Fibroblast of lung (primary cell): ENCODE data around the gene COMT. TPM values are rescaled to one million over a fixed set of nuclear protein-coding genes. Genes with fewer than 3 reads are reported as not detected.

Experiments
- DNase-seq, 2 donors: peaks; one replicate each; pipeline versions ENCODE4 v3.0.0 to v3.0.0-alpha.2; 2010; ENCODE audit warnings: low read depth in 2 of 2
- H2AFZ ChIP-seq: 2 replicates; pipeline ENCODE4 v1.5.1; 2012; ENCODE audit warnings: low read length, control low read depth, inconsistent platforms
- H3K27ac ChIP-seq: 2 replicates; pipeline ENCODE4 v1.5.1; 2011; ENCODE audit warnings: low read length, control low read depth; ENCODE audit not compliant: insufficient read depth
- H3K27me3 ChIP-seq: 2 replicates; pipeline ENCODE4 v1.5.1; 2011; ENCODE audit warnings: mild to moderate bottlenecking, low read length; ENCODE audit not compliant: control insufficient read depth, insufficient read depth
- H3K36me3 ChIP-seq: 2 replicates; pipeline ENCODE4 v1.5.1; 2011; ENCODE audit warnings: low read length; ENCODE audit not compliant: control insufficient read depth, insufficient read depth
- H3K4me1 ChIP-seq: 2 replicates; pipeline ENCODE4 v1.5.1; 2011; ENCODE audit warnings: low read length; ENCODE audit not compliant: control insufficient read depth, insufficient read depth; ENCODE audit errors: extremely low read depth
- H3K4me2 ChIP-seq: 2 replicates; pipeline ENCODE4 v1.5.1; 2011; ENCODE audit warnings: low read length, control low read depth; ENCODE audit not compliant: insufficient read depth; ENCODE audit errors: extremely low read depth
- H3K4me3 ChIP-seq, 4 experiments: fragments of 200-600 bp in 1 of 4; sonication (generic) in 1 of 4; replicated peaks in 1 of 4; 2 replicates each; pipeline ENCODE4 v1.5.1; 2011 to 2016; ENCODE audit warnings: low read length in 4 of 4, low read depth in 3 of 4, mild to moderate bottlenecking in 3 of 4, control low read depth in 2 of 4, inconsistent platforms in 1 of 4, mixed read lengths in 1 of 4; ENCODE audit not compliant: insufficient read depth in 1 of 4; ENCODE audit errors: control extremely low read depth in 1 of 4
- H3K79me2 ChIP-seq: 2 replicates; pipeline ENCODE4 v1.5.1; 2012; ENCODE audit warnings: mild to moderate bottlenecking, low read length, inconsistent platforms; ENCODE audit not compliant: control insufficient read depth, insufficient read depth
- H3K9ac ChIP-seq: 2 replicates; pipeline ENCODE4 v1.5.1; 2011; ENCODE audit warnings: mild to moderate bottlenecking, low read length, control low read depth; ENCODE audit not compliant: insufficient read depth
- H3K9me3 ChIP-seq: 2 replicates; pipeline ENCODE4 v1.5.1; 2012; ENCODE audit warnings: low read depth, low read length; ENCODE audit not compliant: control insufficient read depth, insufficient read depth
- H4K20me1 ChIP-seq: 2 replicates; pipeline ENCODE4 v1.5.1; 2011; ENCODE audit warnings: low read length; ENCODE audit not compliant: control insufficient read depth, insufficient read depth; ENCODE audit errors: extremely low read depth
- CTCF ChIP-seq, 2 donors: IDR thresholded peaks in 1 of 2; conservative IDR thresholded peaks in 1 of 2; 1 replicate in 1 of 2; 2 replicates in 1 of 2; pipeline ENCODE4 v1.5.1; 2011 to 2012; ENCODE audit warnings: low read length in 2 of 2, control low read depth in 1 of 2, inconsistent platforms in 1 of 2, low read depth in 1 of 2, mild to moderate bottlenecking in 1 of 2
- EZH2 ChIP-seq: IDR thresholded peaks from 2 replicates; pipeline ENCODE4 v1.5.1; 2012; ENCODE audit warnings: low read length, control low read depth, mild to moderate bottlenecking; ENCODE audit errors: missing control alignments
- polyA plus RNA-seq, 2 donors: library from polyadenylated mRNA; depleted of rRNA in 1 of 2; stranded (reverse) in 1 of 2; unstranded in 1 of 2; fragments of >200 nt; gene quantifications; 2 replicates each; pipeline ENCODE4 v1.2.1, GENCODE V29; 2011 to 2012; ENCODE audit warnings: missing spikeins in 1 of 2
- total RNA-seq: library from RNA; depleted of rRNA; stranded (reverse); fragments of >200 nt; gene quantifications from 2 replicates; pipeline ENCODE4 v1.2.1, GENCODE V29; 2014

Gene COMT
- total and polyA plus RNA-seq, 2 donors (not counting 1 experiment from before 2014, with no cell fraction given): 208 to 305 TPM

GRCh38 chr22:19917389-19918138, 24.0 kb upstream of the COMT start:
- no peaks in the 10 kb centered on the region for H3K4me1 ChIP-seq
- H2AFZ ChIP-seq: no peak overlapping the region
- no peaks in the 10 kb centered on the region for H3K9me3 ChIP-seq
- H3K4me3 ChIP-seq: no peak overlapping the region
- no peak for DNase-seq
- no peak overlapping the region for H3K4me2 ChIP-seq
- TF ChIP-seq CTCF (conservative IDR thresholded peaks at IDR 0.05 in 1 of 2, IDR thresholded peaks at IDR 0.05 in 1 of 2; ENCODE audit: low read depth in 1 of 2, low read length in 2 of 2) (no peak), EZH2 (no peak)
- no peak overlapping the region for H3K9ac ChIP-seq
- no peaks in the 10 kb centered on the region for H3K79me2 ChIP-seq
- no peaks in the 10 kb centered on the region for H4K20me1 ChIP-seq
- H3K27ac ChIP-seq: no peak overlapping the region
- peaks cover 8% of the 10 kb centered on the region for H3K36me3 ChIP-seq
- no peaks in the 10 kb centered on the region for H3K27me3 ChIP-seq

GRCh38 chr22:19918332-19919106, 23.1 kb upstream of the COMT start:
- no peak overlapping the region for H3K4me3 ChIP-seq
- no peak for DNase-seq
- H3K9ac ChIP-seq: no peak overlapping the region
- H3K4me1 ChIP-seq: no peaks in the 10 kb centered on the region
- H3K27ac ChIP-seq: no peak overlapping the region
- no peak overlapping the region for H3K4me2 ChIP-seq
- no peak overlapping the region for H2AFZ ChIP-seq
- H3K9me3 ChIP-seq: no peaks in the 10 kb centered on the region
- H4K20me1 ChIP-seq: no peaks in the 10 kb centered on the region
- no peaks in the 10 kb centered on the region for H3K79me2 ChIP-seq
- H3K36me3 ChIP-seq: peaks cover 8% of the 10 kb centered on the region
- no peak for TF ChIP-seq EZH2
- no peak for TF ChIP-seq CTCF (conservative IDR thresholded peaks at IDR 0.05 in 1 of 2, IDR thresholded peaks at IDR 0.05 in 1 of 2; ENCODE audit: low read depth in 1 of 2, low read length in 2 of 2)
- no peaks in the 10 kb centered on the region for H3K27me3 ChIP-seq

GRCh38 chr22:19919701-19920363, 21.7 kb upstream of the COMT start:
- H3K27ac ChIP-seq: no peak overlapping the region
- no peaks in the 10 kb centered on the region for H3K4me1 ChIP-seq
- peaks cover 6% of the 10 kb centered on the region for H3K36me3 ChIP-seq
- DNase-seq: no peak
- H4K20me1 ChIP-seq: no peaks in the 10 kb centered on the region
- no peak overlapping the region for H3K4me2 ChIP-seq
- no peak for TF ChIP-seq EZH2
- no peak for TF ChIP-seq CTCF (conservative IDR thresholded peaks at IDR 0.05 in 1 of 2, IDR thresholded peaks at IDR 0.05 in 1 of 2; ENCODE audit: low read depth in 1 of 2, low read length in 2 of 2)
- no peak overlapping the region for H3K4me3 ChIP-seq
- no peaks in the 10 kb centered on the region for H3K79me2 ChIP-seq
- H3K9ac ChIP-seq: no peak overlapping the region
- no peak overlapping the region for H2AFZ ChIP-seq
- no peaks in the 10 kb centered on the region for H3K9me3 ChIP-seq
- no peaks in the 10 kb centered on the region for H3K27me3 ChIP-seq
